NCI-H82 treated with DMSO at 0.1 percent for 48 hours (cell line): ENCODE results near the gene RAB3C.
"Not testable (repeated sequence)": the region's sequence is repeated elsewhere in the genome, so short reads cannot be mapped to it uniquely, and the experiment has no call there.

Experiments
- DNase-seq: peaks from one replicate; lab custom pipeline; 2025; ENCODE audit not compliant: unreplicated experiment; lab: John Stamatoyannopoulos, UW

RAB3C gene

GRCh38 chr5:58674711-58675110, 91.8 kb downstream of the RAB3C start:
- DNase-seq, result no peak

GRCh38 chr5:58675341-58675740, 92.5 kb downstream of the RAB3C start:
- DNase-seq, result no peak

- DNase-seq, result no peak
These were observed 94.8 kb downstream of the RAB3C start for GRCh38 chr5:58677650-58678049.

- DNase-seq, result peak; percentile 20
These were observed 97.6 kb downstream of the RAB3C start for GRCh38 chr5:58680503-58680902.

GRCh38 chr5:58681943-58682342, 99.1 kb downstream of the RAB3C start:
- no peak for DNase-seq

- DNase-seq, result no peak
These were observed 100.7 kb downstream of the RAB3C start for GRCh38 chr5:58683567-58683966.

- no peak for DNase-seq
These were observed 104.2 kb downstream of the RAB3C start for GRCh38 chr5:58687079-58687478.

- DNase-seq, result no peak
These were observed 104.7 kb downstream of the RAB3C start for GRCh38 chr5:58687595-58687994.

GRCh38 chr5:58699088-58699761, 116.3 kb downstream of the RAB3C start:
- not testable (repeated sequence) for DNase-seq

GRCh38 chr5:58699762-58700118, 116.9 kb downstream of the RAB3C start:
- no peak for DNase-seq

- DNase-seq, result no peak
These were observed 121.2 kb downstream of the RAB3C start for GRCh38 chr5:58703925-58704555.

GRCh38 chr5:58706736-58707135, 123.9 kb downstream of the RAB3C start:
- no peak for DNase-seq

- no peak for DNase-seq
These were observed 125.6 kb downstream of the RAB3C start for GRCh38 chr5:58708456-58708855.

GRCh38 chr5:58710425-58710824, 127.5 kb downstream of the RAB3C start:
- DNase-seq, result not testable (repeated sequence)

- DNase-seq, result no peak
These were observed 128.0 kb downstream of the RAB3C start for GRCh38 chr5:58710871-58711270.

GRCh38 chr5:58711965-58712364, 129.1 kb downstream of the RAB3C start:
- no peak for DNase-seq

GRCh38 chr5:58714046-58714445, 131.2 kb downstream of the RAB3C start:
- DNase-seq, result no peak

GRCh38 chr5:58715997-58716656, 133.3 kb downstream of the RAB3C start:
- DNase-seq, result no peak

- no peak for DNase-seq
These were observed 133.8 kb downstream of the RAB3C start for GRCh38 chr5:58716713-58717112.

GRCh38 chr5:58717303-58718007, 134.6 kb downstream of the RAB3C start:
- no peak for DNase-seq

- DNase-seq, result no peak
These were observed 135.5 kb downstream of the RAB3C start for GRCh38 chr5:58718269-58718978.
